Measurements from ENCODE around the gene NPDC1. TPM values are rescaled to one million over a fixed set of nuclear protein-coding genes. Genes with fewer than 3 reads are reported as not detected.
A peak's percentile ranks its signal among the peaks of the same experiment; 100 is the strongest.
"Not testable (repeated sequence)": the region's sequence is repeated elsewhere in the genome, so short reads cannot be mapped to it uniquely, and the experiment has no call there.

NPDC1 gene
- total RNA-seq, 2 experiments from 2014 or later = 15.3 to 16.0 TPM

DNA sequence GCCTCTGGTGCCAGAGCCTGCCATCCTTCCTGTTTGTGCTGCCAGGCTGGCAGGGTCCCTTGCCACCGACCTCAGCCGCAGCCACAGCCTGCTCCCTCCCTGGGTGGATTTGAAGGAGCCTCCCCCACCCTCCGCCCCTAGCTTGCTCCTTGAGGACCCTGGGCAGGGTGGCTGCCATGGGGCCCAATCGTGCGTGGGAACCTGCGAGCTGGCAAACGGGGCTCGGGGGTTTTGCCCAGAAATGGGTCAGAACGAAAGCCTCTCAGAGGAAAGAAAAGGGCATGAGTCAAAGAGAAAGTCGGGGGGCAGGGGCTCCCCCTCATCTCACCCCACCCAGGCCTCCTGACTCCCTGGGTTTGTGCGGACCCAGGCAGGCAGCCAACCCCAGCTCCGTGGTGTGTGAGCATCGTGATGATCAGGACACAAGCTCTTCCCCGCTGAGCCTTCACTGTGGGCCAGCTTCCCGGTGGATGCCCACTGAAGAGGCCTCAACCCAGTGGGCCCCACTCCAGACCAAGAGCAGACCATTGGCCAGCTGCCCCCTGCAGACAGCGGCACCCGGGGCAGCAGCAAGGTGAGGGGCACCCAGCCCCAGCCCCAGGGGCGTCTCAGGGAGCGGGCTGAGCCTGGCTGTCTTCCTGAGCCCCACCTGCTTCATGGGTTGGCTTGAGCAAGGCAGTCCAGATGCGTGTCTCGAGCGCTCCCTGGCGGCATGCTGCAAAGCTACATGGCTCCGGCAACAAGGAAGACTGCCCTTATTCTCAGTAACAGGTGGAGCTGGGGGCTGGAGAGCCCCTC is 11.1 kb downstream of the NPDC1 start:
- DNase-seq (peak; percentile 80 to 95 (median 84)), ATAC-seq (ENCODE audit: poor library complexity) (peak; percentile 88)
- Histone ChIP-seq H3K36me3 (ENCODE audit: insufficient read depth, low read length) (no peaks in the 10 kb centered on the region), H3K4me1 (ENCODE audit: insufficient read depth, low read length) (peaks cover 52% of the 10 kb centered on the region), H3K9me3 (ENCODE audit: control insufficient read depth in 1 of 2, insufficient read depth in 1 of 2, low read length in 2 of 2) (no peaks in the 10 kb centered on the region), H3K27ac (ENCODE audit: low read depth in 1 of 2, low read length in 2 of 2) (peak overlapping the region; percentile 29 to 60), H3K27me3 (ENCODE audit: control insufficient read depth in 1 of 2, insufficient read depth in 2 of 2, low read length in 2 of 2) (no peaks in the 10 kb centered on the region), H3K4me3 (ENCODE audit: low read length) (peak overlapping the region; percentile 51)
- no peaks in the 10 kb centered on the region for H3K36me3 Mint-ChIP-seq (ENCODE audit: low read depth)
- no peaks in the 10 kb centered on the region for H3K27me3 Mint-ChIP-seq
- peak overlapping the region; percentile 64 for H3K27ac Mint-ChIP-seq
- H3K9me3 Mint-ChIP-seq = no peaks in the 10 kb centered on the region
- intact Hi-C loops (cut with DNase I, micrococcal nuclease) = loop anchor here (1.0 to 2.0 kb wide), 4 partner anchors 30 to 248 kb away; partner anchors contain the start of gene AJM1 (in 1 of the 2)
- H3K4me1 Mint-ChIP-seq (ENCODE audit: low read depth) = peaks cover 41% of the 10 kb centered on the region
- ChIA-PET CTCF (interaction anchor here (0.6 to 2.9 kb wide), 35 partner anchors 9 to 494 kb away, joined by 3 to 20 read pairs (median 4); partner anchors contain the start of genes AJM1, CLIC3, MAN1B1 and NELFB), POLR2A (interaction anchor here (0.6 to 2.4 kb wide), 19 partner anchors 10 to 308 kb away, joined by 3 to 9 read pairs (median 4); partner anchors contain the start of genes AJM1, FBXW5, LCN12 and MAN1B1)
- peak overlapping the region; percentile 68 for H3K4me3 Mint-ChIP-seq
- TF ChIP-seq, protein P1, sequence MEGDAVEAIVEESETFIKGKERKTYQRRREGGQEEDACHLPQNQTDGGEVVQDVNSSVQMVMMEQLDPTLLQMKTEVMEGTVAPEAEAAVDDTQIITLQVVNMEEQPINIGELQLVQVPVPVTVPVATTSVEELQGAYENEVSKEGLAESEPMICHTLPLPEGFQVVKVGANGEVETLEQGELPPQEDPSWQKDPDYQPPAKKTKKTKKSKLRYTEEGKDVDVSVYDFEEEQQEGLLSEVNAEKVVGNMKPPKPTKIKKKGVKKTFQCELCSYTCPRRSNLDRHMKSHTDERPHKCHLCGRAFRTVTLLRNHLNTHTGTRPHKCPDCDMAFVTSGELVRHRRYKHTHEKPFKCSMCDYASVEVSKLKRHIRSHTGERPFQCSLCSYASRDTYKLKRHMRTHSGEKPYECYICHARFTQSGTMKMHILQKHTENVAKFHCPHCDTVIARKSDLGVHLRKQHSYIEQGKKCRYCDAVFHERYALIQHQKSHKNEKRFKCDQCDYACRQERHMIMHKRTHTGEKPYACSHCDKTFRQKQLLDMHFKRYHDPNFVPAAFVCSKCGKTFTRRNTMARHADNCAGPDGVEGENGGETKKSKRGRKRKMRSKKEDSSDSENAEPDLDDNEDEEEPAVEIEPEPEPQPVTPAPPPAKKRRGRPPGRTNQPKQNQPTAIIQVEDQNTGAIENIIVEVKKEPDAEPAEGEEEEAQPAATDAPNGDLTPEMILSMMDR (IDR thresholded peaks at IDR 0.05) = peak; percentile 95

DNA sequence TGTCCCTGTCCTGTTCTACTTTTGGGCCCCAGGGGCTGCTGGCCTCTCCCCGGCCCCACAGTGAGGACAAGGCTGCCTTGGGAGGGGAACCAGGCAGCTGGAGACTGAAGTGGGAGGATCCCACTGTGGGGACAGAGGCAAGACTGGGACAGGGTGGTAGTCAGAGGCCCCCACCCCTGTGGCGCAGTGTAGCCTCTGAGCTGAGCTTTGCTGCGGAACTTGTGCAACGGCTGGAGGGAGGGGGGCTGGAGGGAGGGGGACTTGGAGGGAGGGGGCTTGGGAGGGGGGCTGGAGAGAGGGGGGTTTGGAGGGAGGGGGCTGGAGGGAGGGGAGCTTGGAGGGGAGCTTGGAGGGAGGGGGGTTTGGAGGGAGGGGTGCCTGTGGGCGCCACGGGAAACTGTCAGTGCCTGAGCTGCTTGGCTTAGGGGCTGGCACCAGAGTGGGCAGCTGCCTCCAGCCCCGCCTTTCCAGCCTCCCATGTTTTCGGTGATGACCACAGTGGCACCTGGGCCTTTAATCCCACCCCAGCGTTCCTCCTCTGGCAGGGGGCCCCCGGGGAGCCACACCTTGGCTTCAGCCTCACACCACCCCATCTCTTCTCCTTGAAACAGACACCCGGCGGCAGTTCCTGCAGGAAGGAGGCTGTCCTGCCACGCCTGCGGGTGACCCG is 11.8 kb downstream of the NPDC1 start:
- peak overlapping the region; percentile 68 for H3K4me3 Mint-ChIP-seq
- peak overlapping the region; percentile 68 for H3K4me3 ChIP-seq (ENCODE audit: low read length)
- peak overlapping the region; percentile 64 for H3K27ac Mint-ChIP-seq
- H3K27me3 ChIP-seq (ENCODE audit: control insufficient read depth in 1 of 2, insufficient read depth in 2 of 2, low read length in 2 of 2) = no peaks in the 10 kb centered on the region
- ATAC-seq (ENCODE audit: poor library complexity) (no peak), DNase-seq (peak in 1 of 14 experiments; percentile 52)
- H3K36me3 ChIP-seq (ENCODE audit: insufficient read depth, low read length) = no peaks in the 10 kb centered on the region
- H3K4me1 ChIP-seq (ENCODE audit: insufficient read depth, low read length) = peaks cover 59% of the 10 kb centered on the region
- peaks cover 47% of the 10 kb centered on the region for H3K4me1 Mint-ChIP-seq (ENCODE audit: low read depth)
- CTCF ChIA-PET = interaction anchor here (0.6 to 2.9 kb wide), 20 partner anchors 10 to 307 kb away, joined by 3 to 20 read pairs (median 6); partner anchors contain the start of genes AJM1, CLIC3, NELFB and NPDC1
- no peaks in the 10 kb centered on the region for H3K9me3 Mint-ChIP-seq
- peak overlapping the region; percentile 29 to 60 for H3K27ac ChIP-seq (ENCODE audit: low read depth in 1 of 2, low read length in 2 of 2)
- no peaks in the 10 kb centered on the region for H3K27me3 Mint-ChIP-seq
- TF ChIP-seq, protein P1 (IDR thresholded peaks at IDR 0.05) = no peak
- no peaks in the 10 kb centered on the region for H3K36me3 Mint-ChIP-seq (ENCODE audit: low read depth)
- no peaks in the 10 kb centered on the region for H3K9me3 ChIP-seq (ENCODE audit: control insufficient read depth in 1 of 2, insufficient read depth in 1 of 2, low read length in 2 of 2)
- intact Hi-C loops (cut with DNase I, micrococcal nuclease) = loop anchor here in 1 of 2 experiments (2.0 kb wide), 2 partner anchors 29 to 189 kb away; no protein-coding TSS in a partner anchor
- POLR2A ChIA-PET = interaction anchor here (0.7 to 2.4 kb wide), 12 partner anchors 10 to 248 kb away, joined by 3 to 9 read pairs (median 4); partner anchors contain the start of genes AJM1, MAN1B1, TMEM141 and UAP1L1

DNA sequence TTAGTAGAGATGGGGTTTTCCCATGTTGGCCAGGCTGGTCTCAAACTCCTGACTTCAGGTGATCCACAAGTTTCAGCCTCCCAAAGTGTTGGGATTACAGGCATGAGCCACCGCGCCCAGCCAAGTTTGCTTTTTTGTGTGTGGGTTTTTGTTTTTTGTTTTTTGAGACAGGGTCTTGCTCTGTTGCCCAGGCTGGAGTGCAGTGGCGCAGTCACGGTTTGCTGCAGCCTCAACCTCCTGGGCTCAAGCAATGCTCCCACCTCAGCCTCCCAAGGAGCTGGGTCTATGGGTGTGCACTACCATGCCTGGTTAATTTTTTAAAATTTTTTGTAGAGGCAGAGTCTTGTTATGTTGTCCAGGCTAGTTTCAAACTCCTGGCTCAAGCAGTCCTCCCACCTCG is 12.5 kb downstream of the NPDC1 start:
- H3K4me3 ChIP-seq (ENCODE audit: low read length) = peak overlapping the region; percentile 68
- ChIA-PET CTCF (interaction anchor here (1.2 to 2.9 kb wide), 3 partner anchors 13 to 191 kb away, joined by 3 to 20 read pairs (median 3); partner anchors contain the start of gene AJM1), POLR2A (interaction anchor here (0.9 kb wide), 1 partner anchor 86 kb away, joined by 3 read pairs; no protein-coding TSS in a partner anchor)
- H3K9me3 Mint-ChIP-seq; H3K9me3 ChIP-seq (ENCODE audit: control insufficient read depth in 1 of 2, insufficient read depth in 1 of 2, low read length in 2 of 2); ATAC-seq (ENCODE audit: poor library complexity); H3K27me3 ChIP-seq (ENCODE audit: control insufficient read depth in 1 of 2, insufficient read depth in 2 of 2, low read length in 2 of 2); H3K36me3 ChIP-seq (ENCODE audit: insufficient read depth, low read length); H3K27me3 Mint-ChIP-seq; DNase-seq; H3K36me3 Mint-ChIP-seq (ENCODE audit: low read depth); H3K27ac ChIP-seq (ENCODE audit: low read depth in 1 of 2, low read length in 2 of 2); intact Hi-C loops (cut with DNase I, micrococcal nuclease); H3K4me3 Mint-ChIP-seq: not testable (repeated sequence)
- peaks cover 66% of the 10 kb centered on the region for H3K4me1 ChIP-seq (ENCODE audit: insufficient read depth, low read length)
- peak overlapping the region; percentile 33 for H3K27ac Mint-ChIP-seq
- H3K4me1 Mint-ChIP-seq (ENCODE audit: low read depth) = peaks cover 47% of the 10 kb centered on the region
